ENCODE results near the gene SPIRE1.

Gene SPIRE1

GRCh38 chr18:12409469-12409868, 248.4 kb downstream of the SPIRE1 start:
- DNase-seq, result no peak

GRCh38 chr18:12408247-12408869, 249.5 kb downstream of the SPIRE1 start:
- DNase-seq, result peak; percentile 46

DNA sequence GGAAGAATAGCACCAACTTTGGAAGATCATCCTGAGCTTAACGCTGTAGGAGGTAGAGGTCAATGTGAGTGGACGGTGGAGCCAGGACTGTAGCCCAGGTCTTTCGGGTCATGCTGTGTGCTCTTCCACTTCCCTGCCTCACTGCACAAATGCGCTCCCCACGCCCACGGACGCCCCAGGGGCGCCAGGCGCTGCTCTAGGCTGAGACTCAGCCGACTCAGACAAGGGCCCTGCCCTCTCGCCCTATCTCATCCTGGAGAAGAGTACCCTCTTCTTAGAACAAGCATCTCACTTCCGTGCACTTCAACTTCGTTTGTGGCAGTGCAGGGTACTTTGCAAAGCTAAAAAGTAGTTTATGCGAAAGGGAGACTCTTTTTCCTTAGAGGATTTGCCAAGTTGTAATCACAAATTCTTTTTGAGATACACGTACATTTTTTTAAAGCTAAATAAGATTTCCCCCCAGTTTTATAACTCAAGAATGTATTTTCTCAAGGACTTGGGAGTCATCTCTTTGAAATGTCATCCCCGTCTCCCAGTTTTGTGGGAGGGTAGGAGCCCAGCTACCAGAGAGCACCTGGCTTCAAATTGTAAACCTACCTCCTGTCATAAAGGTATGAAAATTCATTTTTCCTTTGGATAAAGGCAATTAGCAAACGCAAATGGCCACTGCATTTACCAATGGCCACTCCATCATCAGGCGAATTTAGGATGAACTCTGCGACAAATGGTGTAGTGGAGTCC, 251.4 kb downstream of the SPIRE1 start:
- peak; percentile 28 for DNase-seq

GRCh38 chr18:12405066-12405465, 252.8 kb downstream of the SPIRE1 start:
- no peak for DNase-seq

DNA sequence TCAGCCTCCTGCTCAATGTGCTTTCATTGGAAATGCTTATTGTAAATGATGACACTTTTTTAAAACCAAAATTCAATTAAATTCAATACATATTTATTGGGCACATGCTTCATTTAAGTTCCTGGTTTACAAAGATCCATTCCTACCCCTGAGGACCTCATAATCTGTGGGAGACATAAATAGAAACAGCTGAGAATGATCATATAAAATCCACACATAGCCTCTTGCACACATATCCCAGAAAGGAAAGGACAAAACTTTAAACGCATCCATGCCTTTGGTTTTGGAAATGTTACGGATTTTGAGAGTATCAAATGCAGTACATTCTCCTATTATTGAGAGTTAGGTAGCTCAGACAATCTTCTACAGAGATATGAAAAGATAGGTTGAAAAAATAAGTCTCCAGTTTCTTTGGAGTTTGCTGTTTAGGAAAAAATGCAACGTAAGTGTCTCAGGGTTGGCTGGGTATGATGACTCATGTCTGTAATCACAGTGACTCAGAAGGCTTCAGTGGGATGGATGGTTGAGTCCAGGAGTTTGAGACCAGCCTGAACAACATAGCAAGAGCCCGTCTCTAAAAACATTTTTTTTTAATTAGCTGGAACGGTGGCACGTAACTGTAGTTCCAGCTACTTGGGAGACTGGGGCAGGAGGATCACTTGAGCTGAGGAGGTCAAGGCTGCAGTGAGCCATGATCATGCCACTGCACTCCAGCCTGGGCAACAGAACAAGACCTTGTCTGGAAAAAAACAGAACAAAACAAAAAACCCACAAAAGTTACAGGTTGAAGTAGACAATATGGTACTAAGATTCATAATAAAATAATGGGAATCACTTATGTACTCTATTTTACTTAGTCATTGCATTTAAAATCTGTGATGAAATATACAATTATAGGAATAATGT, 254.1 kb downstream of the SPIRE1 start:
- DNase-seq, result peak; percentile 54

DNA sequence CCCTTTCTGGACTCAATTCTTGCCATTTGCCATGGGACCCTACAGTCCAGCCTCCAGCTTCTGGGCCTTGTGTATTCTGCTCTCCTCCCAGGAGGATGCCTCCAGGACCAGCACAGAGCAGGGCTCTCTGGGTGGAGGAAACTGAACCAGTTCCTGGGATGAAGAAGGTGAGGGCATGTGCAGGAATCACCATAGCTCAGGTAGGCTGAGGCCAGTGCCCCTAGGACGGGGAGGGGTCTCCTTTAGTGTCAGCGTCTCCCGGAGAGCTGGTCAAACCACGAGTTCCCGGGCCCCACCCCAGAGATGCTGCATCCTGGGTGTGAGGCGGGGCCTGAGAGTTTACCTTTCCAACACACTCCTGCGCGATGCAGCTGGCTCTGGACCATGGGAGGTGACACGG, 256.0 kb downstream of the SPIRE1 start:
- DNase-seq, result no peak

- DNase-seq, result no peak
Observed at GRCh38 chr18:12399231-12399630, 258.7 kb downstream of the SPIRE1 start.

DNA sequence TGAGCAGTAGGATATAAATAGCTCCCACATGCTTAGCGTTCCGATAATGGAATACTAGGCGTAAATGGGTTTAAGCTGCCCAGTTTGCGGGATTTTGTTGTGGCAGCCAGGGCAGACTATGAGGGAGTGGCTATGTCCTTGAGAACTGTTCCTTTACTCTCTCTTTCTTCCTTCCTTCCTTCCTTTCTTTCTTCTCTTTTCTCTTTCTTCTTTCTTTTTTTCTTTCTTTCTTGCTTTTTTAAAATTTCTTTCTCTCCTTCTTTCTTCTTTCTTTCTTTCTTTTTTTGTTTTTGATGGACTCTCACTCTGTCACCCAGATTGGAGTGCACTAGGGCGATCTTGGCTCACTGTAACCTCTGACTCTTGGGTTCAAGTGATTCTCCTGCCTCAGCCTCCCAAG, 259.3 kb downstream of the SPIRE1 start:
- DNase-seq, result no peak

DNA sequence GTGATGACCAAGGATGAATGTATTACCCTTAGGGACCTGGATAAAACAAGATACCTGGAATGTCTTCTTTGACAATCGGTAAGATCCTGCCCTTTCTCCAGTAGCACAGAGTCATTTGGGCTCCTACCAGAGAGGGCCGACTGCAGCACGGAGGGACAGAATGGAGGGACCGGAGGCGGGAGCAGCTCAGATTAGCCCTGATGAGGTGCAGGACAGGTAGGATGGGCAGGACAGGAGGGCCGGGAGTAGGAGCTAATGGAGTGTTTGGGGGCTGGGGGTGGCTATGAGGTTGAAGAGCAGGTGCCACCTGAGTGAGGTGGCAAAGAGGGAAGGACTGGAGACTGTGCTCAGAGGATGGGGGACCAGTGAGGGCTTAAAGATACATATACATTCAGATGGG, 260.1 kb downstream of the SPIRE1 start:
- no peak for DNase-seq

DNA sequence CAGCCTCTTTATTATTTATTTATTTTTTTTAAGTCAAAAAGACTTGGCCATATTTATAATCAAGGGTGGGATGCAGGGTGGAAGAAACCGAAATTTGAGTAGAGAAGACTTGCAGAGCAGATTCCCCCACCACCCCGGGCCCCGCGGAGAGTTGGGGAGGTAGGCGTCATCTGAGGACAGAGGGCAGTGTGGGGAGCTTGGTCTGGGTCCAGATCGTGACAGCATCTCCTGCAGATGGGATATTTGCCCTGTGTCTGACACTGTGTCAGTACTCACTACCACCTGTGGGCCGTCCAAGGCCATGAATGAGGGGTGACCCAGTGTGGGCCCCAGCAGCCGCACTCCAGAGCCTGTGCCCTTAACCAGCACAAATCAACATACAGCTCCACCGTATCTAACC, 260.7 kb downstream of the SPIRE1 start:
- no peak for DNase-seq
